GM18909 (cell line): ENCODE data around the gene DAAM2.

Source experiments
- ATAC-seq: cut with Tn5 transposase; IDR thresholded peaks from one replicate; pipeline ENCODE4 v1.9.1; 2021; ENCODE audit warnings: mild to moderate bottlenecking; ENCODE audit not compliant: unreplicated experiment, poor library complexity

Gene DAAM2

DNA sequence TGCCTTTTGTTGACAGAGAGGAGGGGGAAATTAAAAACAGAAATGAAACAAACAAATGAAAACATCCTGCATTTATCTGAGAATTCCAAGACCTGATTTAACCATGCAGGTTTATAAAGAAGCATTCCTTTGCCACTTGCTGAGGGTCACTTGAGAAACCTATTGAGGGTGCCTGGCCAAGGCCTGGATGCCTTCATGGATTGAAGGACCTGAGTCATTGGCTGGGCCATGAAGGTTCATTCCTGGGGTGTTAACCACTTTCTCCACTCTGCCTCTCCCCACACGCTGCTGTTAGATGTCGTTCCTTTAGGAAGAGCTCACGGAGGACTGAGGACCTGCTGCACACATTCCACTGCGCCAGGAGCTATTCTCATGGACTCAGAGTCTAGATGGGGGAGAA is 49.7 kb downstream of the DAAM2 start:
- no peak for ATAC-seq

GRCh38 chr6:39843305-39844020 is 51.3 kb downstream of the DAAM2 start:
- no peak for ATAC-seq

- no peak for ATAC-seq
Measured at GRCh38 chr6:39844866-39845265, 52.7 kb downstream of the DAAM2 start.

GRCh38 chr6:39847221-39847620 is 55.0 kb downstream of the DAAM2 start:
- ATAC-seq: no peak

DNA sequence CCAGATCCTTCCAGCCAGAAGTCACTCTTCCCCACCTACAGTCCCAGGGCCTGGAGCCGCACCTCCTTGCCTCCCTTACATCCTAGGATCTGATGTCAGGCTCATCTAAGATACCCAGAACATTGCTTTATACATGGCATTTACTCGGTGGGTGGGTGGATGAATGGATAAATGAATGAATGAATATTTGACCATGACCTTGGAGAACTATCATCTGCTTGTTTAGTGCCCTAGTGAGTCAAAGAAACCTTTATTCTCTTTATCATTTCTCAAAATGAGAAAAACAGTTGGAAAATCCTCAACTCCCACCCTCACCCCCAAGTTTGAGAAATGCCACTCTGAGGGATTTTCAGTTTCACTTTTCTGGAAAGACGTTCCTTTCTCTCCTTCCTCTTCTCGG is 56.0 kb downstream of the DAAM2 start:
- no peak for ATAC-seq

DNA sequence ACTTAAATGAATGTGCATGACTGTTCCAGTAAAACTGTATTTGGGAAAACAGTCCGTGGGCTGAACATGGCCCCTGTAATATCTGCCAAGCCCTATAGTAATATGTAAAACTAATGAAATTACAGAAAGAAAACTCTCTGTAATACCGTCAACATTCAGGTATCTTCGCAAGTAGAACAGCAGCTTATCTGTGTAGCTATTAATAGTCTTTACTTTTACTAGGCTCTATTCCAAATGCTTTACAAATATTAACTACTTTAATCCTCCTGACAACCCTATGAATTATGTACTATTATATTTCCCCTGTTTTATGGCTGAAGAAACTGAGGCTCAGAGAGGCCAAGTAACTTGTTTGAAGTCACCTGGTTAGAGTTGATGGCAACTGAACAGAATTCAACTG is 57.1 kb downstream of the DAAM2 start:
- no peak for ATAC-seq

DNA sequence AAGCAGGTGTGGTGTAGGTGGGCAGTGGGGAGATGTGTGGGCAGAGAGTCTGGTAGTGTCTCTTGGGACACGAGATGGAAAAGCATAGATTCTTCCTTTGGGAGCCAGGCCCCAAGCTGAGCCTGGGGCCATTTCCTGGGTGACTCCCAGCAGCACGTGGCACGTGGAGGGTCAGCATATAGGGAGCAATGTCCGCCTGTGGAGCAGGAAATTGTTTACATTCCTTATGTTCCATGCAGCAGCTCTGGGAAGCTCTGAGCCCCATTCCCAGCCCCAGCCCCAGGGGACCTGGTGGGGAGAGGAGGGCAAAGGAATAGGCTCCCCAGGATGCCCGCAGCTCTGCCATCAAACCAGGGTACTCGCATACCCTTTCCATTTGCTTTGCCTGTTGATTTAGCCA is 57.6 kb downstream of the DAAM2 start:
- ATAC-seq: no peak

DNA sequence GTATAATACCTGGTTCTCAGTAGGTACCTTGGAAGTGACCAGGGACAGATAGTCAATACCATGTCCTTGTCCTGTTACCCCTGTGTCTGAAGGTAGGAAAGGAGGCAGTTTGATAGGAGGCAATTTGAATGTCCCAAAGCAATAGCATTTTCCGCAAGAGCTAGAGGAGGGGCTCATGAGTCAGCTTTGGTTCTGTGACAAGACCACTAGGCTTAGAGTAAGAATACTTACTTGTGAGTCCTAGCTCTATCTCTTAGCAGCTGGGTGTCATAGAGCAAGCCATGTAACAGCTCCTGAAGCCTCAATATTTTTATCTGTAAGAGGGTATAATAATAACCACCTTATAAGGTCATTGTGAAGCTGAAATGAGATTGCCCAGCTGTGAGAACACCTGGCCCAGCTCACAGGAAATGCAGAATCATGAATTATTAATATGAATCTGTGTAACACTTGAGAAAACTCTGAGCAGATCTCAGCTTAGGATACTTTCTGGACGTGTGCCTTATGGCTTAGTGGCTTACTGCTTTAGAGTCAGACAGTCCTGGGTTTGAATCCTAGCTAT is 58.6 kb downstream of the DAAM2 start:
- no peak for ATAC-seq

GRCh38 chr6:39851331-39851730 is 59.2 kb downstream of the DAAM2 start:
- ATAC-seq: no peak

- ATAC-seq: no peak
Measured at GRCh38 chr6:39852324-39852723, 60.1 kb downstream of the DAAM2 start.

DNA sequence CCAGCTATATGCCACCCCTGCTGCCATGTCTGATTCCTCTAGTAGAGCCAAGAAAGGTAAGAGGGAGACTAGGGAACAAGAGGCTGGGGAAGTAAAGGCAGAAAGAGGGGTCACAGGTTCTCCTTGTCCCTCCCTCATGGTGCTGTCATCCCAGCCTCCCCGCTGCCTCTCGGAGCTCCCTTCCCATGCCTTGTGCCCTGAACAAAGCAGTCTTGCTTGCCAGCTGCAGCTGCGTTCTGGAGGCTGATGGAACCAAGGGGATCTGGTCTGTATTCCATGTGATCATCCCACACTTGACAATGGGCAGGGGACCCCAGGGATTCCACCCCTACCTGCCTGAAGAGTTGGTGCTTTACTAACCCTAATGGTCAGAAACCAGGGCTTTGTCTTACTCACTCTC is 61.4 kb downstream of the DAAM2 start:
- no peak for ATAC-seq

- ATAC-seq: no peak
Measured at GRCh38 chr6:39855356-39855995, 63.3 kb downstream of the DAAM2 start.

GRCh38 chr6:39859025-39859424 is 66.8 kb downstream of the DAAM2 start:
- no peak for ATAC-seq

- no peak for ATAC-seq
Measured at GRCh38 chr6:39861663-39862062, 69.5 kb downstream of the DAAM2 start.

DNA sequence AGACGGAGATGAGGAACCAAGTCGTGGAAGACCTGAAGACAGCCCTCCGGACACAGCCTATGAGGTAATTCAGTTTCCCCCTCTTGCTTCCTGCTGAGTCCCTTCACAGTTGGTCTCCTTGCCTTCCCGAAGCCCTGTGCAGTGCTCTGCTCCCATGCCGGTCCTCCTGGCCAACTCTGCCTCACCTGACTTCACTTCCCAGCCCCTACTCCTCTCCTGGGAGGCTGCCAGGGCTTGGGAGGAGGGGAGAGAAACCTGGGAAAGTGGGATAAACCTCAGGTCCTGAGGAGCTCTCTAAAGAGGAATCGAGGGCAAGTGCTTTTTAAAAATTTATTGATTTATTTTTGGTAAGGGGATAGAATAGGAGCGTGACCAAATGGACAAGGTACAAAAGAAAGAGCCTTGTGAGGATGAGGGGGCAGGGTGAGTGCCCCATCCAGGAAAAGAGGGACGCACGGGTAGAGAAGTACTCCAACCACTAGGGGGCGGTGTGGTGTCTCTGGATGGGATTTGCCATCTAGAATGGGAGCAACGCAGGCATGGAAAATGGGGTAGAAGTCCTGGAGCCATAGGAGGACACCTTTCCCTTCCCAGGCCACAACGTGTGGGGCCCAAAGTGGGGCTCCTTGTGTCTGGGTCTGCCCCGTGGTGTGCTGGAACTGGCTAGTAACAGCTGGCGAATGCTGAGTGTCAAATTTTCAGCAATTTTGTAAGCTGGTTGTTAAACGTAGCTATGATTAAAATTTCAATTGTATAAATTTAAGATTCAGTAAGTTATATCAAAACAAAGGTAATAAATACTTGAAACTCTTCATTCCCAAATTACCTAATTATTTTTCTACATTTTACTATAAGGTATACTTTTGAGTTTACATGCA is 73.1 kb downstream of the DAAM2 start:
- no peak for ATAC-seq

GRCh38 chr6:39867592-39867991 is 75.4 kb downstream of the DAAM2 start:
- no peak for ATAC-seq

DNA sequence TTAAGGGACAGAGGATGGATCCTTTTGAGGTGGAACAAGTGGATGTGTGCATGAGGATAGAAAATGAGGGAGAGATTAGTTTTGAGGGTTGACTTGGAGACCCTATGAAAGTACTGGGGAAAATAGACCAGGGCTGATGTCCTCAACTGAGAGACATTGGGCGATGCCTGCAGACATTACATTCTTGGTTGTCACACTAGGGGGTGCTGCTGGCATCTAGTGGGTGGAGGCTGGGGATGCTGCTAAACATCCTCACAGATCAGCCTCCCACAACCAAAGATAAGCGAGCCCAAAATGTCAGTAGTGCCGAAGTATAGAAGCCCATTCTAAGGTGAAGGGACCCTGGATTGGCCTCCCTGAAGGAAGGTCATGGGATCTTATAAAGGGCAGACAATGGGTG is 78.8 kb downstream of the DAAM2 start:
- ATAC-seq: no peak

- no peak for ATAC-seq
Measured at GRCh38 chr6:39873439-39873838, 81.3 kb downstream of the DAAM2 start.

GRCh38 chr6:39876111-39876510 is 83.9 kb downstream of the DAAM2 start:
- no peak for ATAC-seq

DNA sequence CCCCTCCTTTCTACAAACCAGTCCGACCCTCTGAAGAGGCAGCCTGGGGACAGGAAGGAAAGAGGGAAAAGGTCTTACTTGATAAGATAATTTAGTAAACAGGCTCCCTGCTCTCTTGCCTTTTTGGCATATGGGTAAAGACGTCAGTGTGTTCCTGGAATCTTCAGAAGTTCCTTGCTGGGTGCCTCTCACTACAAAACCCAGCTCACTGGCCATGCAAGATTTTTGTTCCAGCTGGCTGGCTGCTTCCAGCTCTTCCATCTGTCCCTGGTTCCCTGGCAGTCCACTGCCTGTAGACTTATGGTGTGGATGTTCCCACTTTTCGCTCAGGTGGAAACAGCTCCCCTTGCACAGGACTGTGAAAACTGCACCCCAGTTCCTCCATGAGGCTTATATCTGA is 84.7 kb downstream of the DAAM2 start:
- no peak for ATAC-seq

GRCh38 chr6:39879535-39879934 is 87.4 kb downstream of the DAAM2 start:
- ATAC-seq: no peak
